DOHH2 (cell line): ENCODE measurements around the gene MT1F.

Source experiments
- H3F3A ChIP-seq: fragments of 200-600 bp; sonication (generic), shearing (Covaris generic); 2 replicates; pipeline ENCODE4 v1.6.0; 2016; ENCODE audit warnings: antibody characterized with exemption, mild to moderate bottlenecking; ENCODE audit not compliant: control insufficient read depth, insufficient read depth
- H3K27ac ChIP-seq: fragments of 200-600 bp; sonication (generic); 2 replicates; pipeline ENCODE4 v1.5.1; 2014; ENCODE audit warnings: low read depth, mild to moderate bottlenecking, low read length, moderate library complexity
- H3K27me3 ChIP-seq: fragments of 200-600 bp; sonication (generic); 2 replicates; pipeline ENCODE4 v1.6.1; 2014; ENCODE audit warnings: mild to moderate bottlenecking, low read length, mixed read lengths; ENCODE audit not compliant: control insufficient read depth
- H3K36me3 ChIP-seq: fragments of 200-600 bp; sonication (generic); 2 replicates; pipeline ENCODE4 v1.6.1; 2014; ENCODE audit warnings: mild to moderate bottlenecking, low read length, moderate library complexity, mixed read lengths; ENCODE audit not compliant: control insufficient read depth
- H3K4me1 ChIP-seq: fragments of 200-600 bp; sonication (generic); 2 replicates; pipeline ENCODE4 v1.6.1; 2014; ENCODE audit warnings: mild to moderate bottlenecking, low read length, mixed read lengths; ENCODE audit not compliant: control insufficient read depth
- H3K4me2 ChIP-seq: fragments of 200-600 bp; sonication (generic); 2 replicates; pipeline ENCODE4 v1.6.0; 2014; ENCODE audit warnings: mild to moderate bottlenecking, low read length, moderate library complexity
- H3K4me3 ChIP-seq: fragments of 200-600 bp; sonication (generic); 2 replicates; pipeline ENCODE4 v1.5.1; 2014; ENCODE audit warnings: mild to moderate bottlenecking, low read length, mixed read lengths
- H3K79me2 ChIP-seq: fragments of 200-600 bp; sonication (generic); 2 replicates; pipeline ENCODE4 v1.6.1; 2014; ENCODE audit warnings: mild to moderate bottlenecking, low read length, mixed read lengths; ENCODE audit not compliant: control insufficient read depth
- H3K9me2 ChIP-seq: fragments of 200-600 bp; sonication (generic); replicated peaks from 2 replicates; pipeline ENCODE4 v1.6.1; 2014; ENCODE audit warnings: mild to moderate bottlenecking, low read length, mixed read lengths; ENCODE audit not compliant: control insufficient read depth
- H3K9me3 ChIP-seq: fragments of 200-600 bp; sonication (generic); 2 replicates; pipeline ENCODE4 v1.6.1; 2014; ENCODE audit warnings: antibody characterized with exemption, low read length, mixed read lengths; ENCODE audit not compliant: control insufficient read depth, insufficient read depth
- H4K20me1 ChIP-seq: fragments of 200-600 bp; sonication (generic); 2 replicates; pipeline ENCODE4 v1.6.0; 2014; ENCODE audit warnings: low read depth, mild to moderate bottlenecking, antibody characterized with exemption, low read length, moderate library complexity; ENCODE audit not compliant: control insufficient read depth, insufficient read depth
- EZH2phosphoT487 ChIP-seq: fragments of 200-600 bp; sonication (generic); IDR thresholded peaks from 2 replicates; pipeline ENCODE4 v1.6.1; 2017; ENCODE audit warnings: borderline replicate concordance, mild to moderate bottlenecking, antibody characterized with exemption, low read length, moderate library complexity, mixed read lengths
- TF ChIP-seq, protein P1 (sequence below): fragments of 200-600 bp; sonication (generic); IDR thresholded peaks from one replicate; pipeline ENCODE4 v1.5.1; 2014; ENCODE audit warnings: antibody characterized with exemption, mild to moderate bottlenecking, low read depth, low read length; ENCODE audit not compliant: poor library complexity, severe bottlenecking

MT1F gene

DNA sequence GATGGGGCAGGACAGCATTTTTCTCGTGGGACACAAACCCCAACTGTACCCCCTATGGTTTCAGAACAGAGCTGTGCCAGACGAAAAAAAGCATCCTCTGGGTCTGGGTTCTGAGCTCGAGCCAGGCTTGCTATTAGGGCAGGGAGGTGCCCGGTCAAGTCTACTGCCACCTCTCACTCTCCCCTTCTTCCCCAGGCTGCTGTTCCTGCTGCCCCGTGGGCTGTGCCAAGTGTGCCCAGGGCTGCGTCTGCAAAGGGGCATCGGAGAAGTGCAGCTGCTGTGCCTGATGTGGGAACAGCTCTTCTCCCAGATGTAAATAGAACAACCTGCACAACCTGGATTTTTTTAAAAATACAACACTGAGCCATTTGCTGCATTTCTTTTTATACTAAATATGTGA lies 31.1 kb upstream of the MT1F start:
- Histone ChIP-seq H3F3A (no peaks in the 10 kb centered on the region), H3K27ac (no peak overlapping the region), H3K27me3 (peaks cover 22% of the 10 kb centered on the region), H3K9me2 (no peaks in the 10 kb centered on the region), H3K36me3 (no peaks in the 10 kb centered on the region), H3K79me2 (no peaks in the 10 kb centered on the region), H3K4me2 (no peak overlapping the region), H3K9me3 (no peaks in the 10 kb centered on the region), H4K20me1 (no peaks in the 10 kb centered on the region), H3K4me3 (no peak overlapping the region), H3K4me1 (no peaks in the 10 kb centered on the region)
- TF ChIP-seq, protein P1, sequence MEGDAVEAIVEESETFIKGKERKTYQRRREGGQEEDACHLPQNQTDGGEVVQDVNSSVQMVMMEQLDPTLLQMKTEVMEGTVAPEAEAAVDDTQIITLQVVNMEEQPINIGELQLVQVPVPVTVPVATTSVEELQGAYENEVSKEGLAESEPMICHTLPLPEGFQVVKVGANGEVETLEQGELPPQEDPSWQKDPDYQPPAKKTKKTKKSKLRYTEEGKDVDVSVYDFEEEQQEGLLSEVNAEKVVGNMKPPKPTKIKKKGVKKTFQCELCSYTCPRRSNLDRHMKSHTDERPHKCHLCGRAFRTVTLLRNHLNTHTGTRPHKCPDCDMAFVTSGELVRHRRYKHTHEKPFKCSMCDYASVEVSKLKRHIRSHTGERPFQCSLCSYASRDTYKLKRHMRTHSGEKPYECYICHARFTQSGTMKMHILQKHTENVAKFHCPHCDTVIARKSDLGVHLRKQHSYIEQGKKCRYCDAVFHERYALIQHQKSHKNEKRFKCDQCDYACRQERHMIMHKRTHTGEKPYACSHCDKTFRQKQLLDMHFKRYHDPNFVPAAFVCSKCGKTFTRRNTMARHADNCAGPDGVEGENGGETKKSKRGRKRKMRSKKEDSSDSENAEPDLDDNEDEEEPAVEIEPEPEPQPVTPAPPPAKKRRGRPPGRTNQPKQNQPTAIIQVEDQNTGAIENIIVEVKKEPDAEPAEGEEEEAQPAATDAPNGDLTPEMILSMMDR, result no peak
- TF ChIP-seq EZH2phosphoT487, result no peak

DNA sequence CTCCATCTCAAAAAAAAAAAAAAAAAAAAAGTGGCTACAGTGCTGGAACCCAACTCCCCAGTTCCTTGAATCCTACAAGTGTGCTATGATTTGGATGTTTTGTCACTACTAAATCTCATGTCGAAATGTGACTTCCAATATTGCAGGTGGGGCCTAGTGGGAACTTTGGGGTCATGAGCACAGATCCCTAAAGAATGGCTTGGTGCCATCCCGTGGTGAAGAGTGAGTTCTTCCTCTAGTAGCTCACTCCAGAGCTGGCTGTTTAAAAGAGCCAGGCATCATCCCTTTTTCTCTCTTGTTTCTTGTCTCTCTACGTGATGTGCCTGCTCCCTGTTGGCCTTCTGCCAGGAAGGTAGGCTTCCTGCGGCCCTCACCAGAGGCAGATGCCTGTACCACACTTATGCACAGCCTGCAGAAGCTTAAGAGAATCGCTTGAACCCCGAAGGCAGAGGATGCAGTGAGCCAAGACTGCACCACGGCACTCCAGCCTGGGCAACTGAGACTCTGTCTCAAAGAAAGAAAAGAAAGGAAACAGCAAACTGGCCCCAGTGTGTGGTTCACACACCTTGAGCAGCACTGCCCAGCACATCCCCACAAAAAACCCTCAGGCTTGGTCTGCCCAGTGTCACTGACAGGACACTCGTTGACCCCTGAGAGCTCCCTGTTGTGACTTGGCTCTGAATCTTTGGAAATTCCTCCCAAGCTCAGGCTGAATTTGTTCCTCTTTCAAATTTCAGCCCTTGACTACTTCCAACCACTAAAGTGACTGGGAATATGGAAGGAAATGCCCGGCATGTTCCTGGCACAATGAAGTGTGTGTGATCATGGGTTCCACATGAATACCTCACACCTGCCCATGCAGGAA lies 29.0 kb upstream of the MT1F start:
- H3K9me2 ChIP-seq, result no peaks in the 10 kb centered on the region
- no peaks in the 10 kb centered on the region for H3K9me3 ChIP-seq
- H3K27ac ChIP-seq, result no peak overlapping the region
- TF ChIP-seq, protein P1, result no peak
- no peak for TF ChIP-seq EZH2phosphoT487
- H4K20me1 ChIP-seq, result no peaks in the 10 kb centered on the region
- H3K27me3 ChIP-seq, result peaks cover 41% of the 10 kb centered on the region
- no peaks in the 10 kb centered on the region for H3K4me1 ChIP-seq
- no peak overlapping the region for H3K4me3 ChIP-seq
- H3F3A ChIP-seq, result no peaks in the 10 kb centered on the region
- no peaks in the 10 kb centered on the region for H3K79me2 ChIP-seq
- no peak overlapping the region for H3K4me2 ChIP-seq
- H3K36me3 ChIP-seq, result no peaks in the 10 kb centered on the region

DNA sequence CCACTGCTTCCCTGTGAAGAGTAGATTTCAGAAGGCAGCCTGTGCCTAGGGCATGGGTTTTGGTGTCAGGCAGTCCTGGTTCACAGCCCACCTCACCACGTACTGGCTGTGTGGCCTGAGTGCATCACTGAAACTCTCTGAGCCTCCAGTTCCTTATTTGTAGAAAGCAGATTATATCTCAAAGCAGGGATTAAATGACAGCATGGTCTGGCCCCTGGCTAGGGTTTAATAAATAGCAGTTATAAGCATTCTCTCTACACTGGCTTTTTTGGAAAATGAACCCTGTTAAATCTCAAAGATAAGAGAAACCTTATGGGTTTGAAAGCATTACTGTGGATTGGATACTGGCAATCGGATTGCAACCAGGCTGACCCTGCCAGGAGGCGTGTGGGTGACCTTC lies 28.2 kb upstream of the MT1F start:
- Histone ChIP-seq H3K4me2 (no peak overlapping the region), H4K20me1 (no peaks in the 10 kb centered on the region), H3K27ac (no peak overlapping the region), H3K4me3 (no peak overlapping the region), H3K79me2 (no peaks in the 10 kb centered on the region), H3K9me2 (no peaks in the 10 kb centered on the region), H3K36me3 (no peaks in the 10 kb centered on the region), H3K27me3 (peaks cover 48% of the 10 kb centered on the region), H3F3A (no peaks in the 10 kb centered on the region), H3K4me1 (no peaks in the 10 kb centered on the region), H3K9me3 (no peaks in the 10 kb centered on the region)
- TF ChIP-seq, protein P1, result no peak
- TF ChIP-seq EZH2phosphoT487, result no peak
